ENCODE measurements around the gene SEMA5B. TPM values are rescaled to one million over a fixed set of nuclear protein-coding genes. Genes with fewer than 3 reads are reported as not detected.

Gene SEMA5B
- polyA plus RNA-seq, 3 donors from 2014 or later, result not detected

GRCh38 chr3:122978569-122978968 lies 49.0 kb downstream of the SEMA5B start:
- H3K4me3 Mint-ChIP-seq, result no peak overlapping the region

GRCh38 chr3:122977746-122978466 lies 49.7 kb downstream of the SEMA5B start:
- peaks cover 4 to 12% (median 12%) of the 10 kb centered on the region in 3 donors for H3K27me3 Mint-ChIP-seq (ENCODE audit: low read depth in 3 of 3)
- H3K36me3 Mint-ChIP-seq, result no peaks in the 10 kb centered on the region
- no peaks in the 10 kb centered on the region for H3K9me3 Mint-ChIP-seq
- H3K27ac Mint-ChIP-seq, result no peak overlapping the region
- DNase-seq, result no peak
- no peak overlapping the region for H3K4me3 Mint-ChIP-seq
- peaks cover 23 to 26% of the 10 kb centered on the region in 2 donors for H3K4me1 Mint-ChIP-seq

More at GRCh38 chr3:122978569-122978968, 49.0 kb downstream of the SEMA5B start:
- no peak overlapping the region for H3K27ac Mint-ChIP-seq
- no peak for DNase-seq
- no peaks in the 10 kb centered on the region for H3K36me3 Mint-ChIP-seq
- peaks cover 23 to 25% of the 10 kb centered on the region in 2 donors for H3K4me1 Mint-ChIP-seq
- peaks cover 4 to 12% (median 9%) of the 10 kb centered on the region in 3 donors for H3K27me3 Mint-ChIP-seq (ENCODE audit: low read depth in 3 of 3)
- no peaks in the 10 kb centered on the region for H3K9me3 Mint-ChIP-seq

GRCh38 chr3:122975924-122976293 lies 51.7 kb downstream of the SEMA5B start:
- H3K4me1 Mint-ChIP-seq, result peaks cover 23 to 26% of the 10 kb centered on the region in 2 donors
- H3K4me3 Mint-ChIP-seq, result peak overlapping the region; percentile 34 to 81 (median 69)
- peak overlapping the region; percentile 1 to 74 (median 41) for H3K27ac Mint-ChIP-seq
- H3K27me3 Mint-ChIP-seq (ENCODE audit: low read depth in 3 of 3), result peaks cover 4 to 14% (median 9%) of the 10 kb centered on the region in 3 donors
- H3K9me3 Mint-ChIP-seq, result no peaks in the 10 kb centered on the region
- H3K36me3 Mint-ChIP-seq, result no peaks in the 10 kb centered on the region
- peak in 2 of 3 donors; percentile 20 to 34 for DNase-seq

GRCh38 chr3:122975163-122975923 lies 52.2 kb downstream of the SEMA5B start:
- H3K27me3 Mint-ChIP-seq (ENCODE audit: low read depth in 3 of 3), result peaks cover 4 to 14% (median 6%) of the 10 kb centered on the region in 3 donors
- H3K27ac Mint-ChIP-seq, result peak overlapping the region; percentile 1 to 74 (median 41)
- peak; percentile 30 to 57 (median 54) for DNase-seq
- H3K36me3 Mint-ChIP-seq, result no peaks in the 10 kb centered on the region
- peak overlapping the region; percentile 48 to 81 (median 69) for H3K4me3 Mint-ChIP-seq
- no peaks in the 10 kb centered on the region for H3K9me3 Mint-ChIP-seq
- H3K4me1 Mint-ChIP-seq, result peaks cover 23 to 26% of the 10 kb centered on the region in 2 donors

- peak overlapping the region in 3 of 6 donors; percentile 1 to 57 (median 22) for H3K27ac Mint-ChIP-seq
- peak overlapping the region; percentile 29 to 81 (median 69) for H3K4me3 Mint-ChIP-seq
Observed at GRCh38 chr3:122974764-122975162, 52.8 kb downstream of the SEMA5B start.

GRCh38 chr3:122973893-122974615 lies 53.5 kb downstream of the SEMA5B start:
- Mint-ChIP-seq H3K27me3 (ENCODE audit: low read depth in 3 of 3) (peaks cover 1 to 14% (median 6%) of the 10 kb centered on the region in 3 donors), H3K27ac (no peak overlapping the region), H3K36me3 (no peaks in the 10 kb centered on the region), H3K4me3 (no peak overlapping the region), H3K4me1 (peaks cover 23 to 26% of the 10 kb centered on the region in 2 donors), H3K9me3 (no peaks in the 10 kb centered on the region)
- DNase-seq, result no peak

More at GRCh38 chr3:122974764-122975162, 52.8 kb downstream of the SEMA5B start:
- Mint-ChIP-seq H3K4me1 (peaks cover 23 to 26% of the 10 kb centered on the region in 2 donors), H3K36me3 (no peaks in the 10 kb centered on the region), H3K27me3 (ENCODE audit: low read depth in 3 of 3) (peaks cover 1 to 14% (median 6%) of the 10 kb centered on the region in 3 donors), H3K9me3 (no peaks in the 10 kb centered on the region)
- no peak for DNase-seq

- Mint-ChIP-seq H3K27me3 (ENCODE audit: low read depth in 3 of 3) (peaks cover 1 to 10% (median 3%) of the 10 kb centered on the region in 3 donors), H3K36me3 (no peaks in the 10 kb centered on the region)
Observed at GRCh38 chr3:122972141-122972540, 55.4 kb downstream of the SEMA5B start.

GRCh38 chr3:122969585-122970469 lies 57.7 kb downstream of the SEMA5B start:
- DNase-seq, result no peak

More at GRCh38 chr3:122972141-122972540, 55.4 kb downstream of the SEMA5B start:
- no peak for DNase-seq
- Mint-ChIP-seq H3K4me1 (peaks cover 23% of the 10 kb centered on the region in 2 donors), H3K9me3 (no peaks in the 10 kb centered on the region), H3K4me3 (no peak overlapping the region), H3K27ac (no peak overlapping the region)

GRCh38 chr3:122967765-122968164 lies 59.8 kb downstream of the SEMA5B start:
- Mint-ChIP-seq H3K36me3 (no peaks in the 10 kb centered on the region), H3K4me3 (no peak overlapping the region), H3K9me3 (peaks cover 0 to 1% (median 0%) of the 10 kb centered on the region in 6 donors), H3K4me1 (no peaks in the 10 kb centered on the region), H3K27ac (no peak overlapping the region), H3K27me3 (ENCODE audit: low read depth in 3 of 3) (peaks cover 0 to 5% (median 2%) of the 10 kb centered on the region in 3 donors)
- no peak for DNase-seq

More at GRCh38 chr3:122969585-122970469, 57.7 kb downstream of the SEMA5B start:
- Mint-ChIP-seq H3K36me3 (no peaks in the 10 kb centered on the region), H3K27ac (no peak overlapping the region), H3K4me3 (no peak overlapping the region), H3K9me3 (no peaks in the 10 kb centered on the region), H3K4me1 (peaks cover 4 to 6% of the 10 kb centered on the region in 2 donors), H3K27me3 (ENCODE audit: low read depth in 3 of 3) (peaks cover 0 to 7% (median 2%) of the 10 kb centered on the region in 3 donors)

GRCh38 chr3:122967356-122967755 lies 60.2 kb downstream of the SEMA5B start:
- DNase-seq, result no peak
- H3K4me3 Mint-ChIP-seq, result no peak overlapping the region
- no peaks in the 10 kb centered on the region for H3K4me1 Mint-ChIP-seq
- peaks cover 0 to 1% (median 0%) of the 10 kb centered on the region in 6 donors for H3K9me3 Mint-ChIP-seq
- H3K36me3 Mint-ChIP-seq, result no peaks in the 10 kb centered on the region
- H3K27me3 Mint-ChIP-seq (ENCODE audit: low read depth in 3 of 3), result peaks cover 0 to 7% (median 2%) of the 10 kb centered on the region in 3 donors
- no peak overlapping the region for H3K27ac Mint-ChIP-seq

GRCh38 chr3:122966045-122966444 lies 61.5 kb downstream of the SEMA5B start:
- Mint-ChIP-seq H3K4me1 (no peaks in the 10 kb centered on the region), H3K27me3 (ENCODE audit: low read depth in 3 of 3) (peaks cover 2 to 5% (median 5%) of the 10 kb centered on the region in 3 donors), H3K36me3 (no peaks in the 10 kb centered on the region), H3K9me3 (peaks cover 0 to 1% (median 0%) of the 10 kb centered on the region in 6 donors), H3K27ac (no peak overlapping the region), H3K4me3 (no peak overlapping the region)
- DNase-seq, result no peak

- H3K4me1 Mint-ChIP-seq, result no peaks in the 10 kb centered on the region
- H3K9me3 Mint-ChIP-seq, result peaks cover 0 to 1% (median 0%) of the 10 kb centered on the region in 6 donors
- H3K27ac Mint-ChIP-seq, result no peak overlapping the region
Observed at GRCh38 chr3:122964811-122965210, 62.8 kb downstream of the SEMA5B start.

More at GRCh38 chr3:122964811-122965210, 62.8 kb downstream of the SEMA5B start:
- DNase-seq, result no peak
- H3K36me3 Mint-ChIP-seq, result no peaks in the 10 kb centered on the region
- H3K27me3 Mint-ChIP-seq (ENCODE audit: low read depth in 3 of 3), result peaks cover 2 to 5% (median 3%) of the 10 kb centered on the region in 3 donors
- no peak overlapping the region for H3K4me3 Mint-ChIP-seq

Measured in immature natural killer cell (primary cell).